ENCODE results near the gene SPX.

The SPX gene

GRCh38 chr12:21526053-21526452 is at the start of gene SPX:
SPX (plus strand) TSS chr12:21526296; CDS start chr12:21526473, 177 bp downstream.
- no peak for DNase-seq (ENCODE audit: low read depth in 2 of 2)

- no peak for DNase-seq (ENCODE audit: low read depth in 2 of 2)
Measured at GRCh38 chr12:21476949-21477348, 49.1 kb upstream of the SPX start.

GRCh38 chr12:21478756-21479455 is 47.2 kb upstream of the SPX start:
- no peak for DNase-seq (ENCODE audit: low read depth in 2 of 2)

- DNase-seq (ENCODE audit: low read depth in 2 of 2), result no peak
Measured at GRCh38 chr12:21483531-21483930, 42.6 kb upstream of the SPX start.

GRCh38 chr12:21485998-21486397 is 40.1 kb upstream of the SPX start:
- no peak for DNase-seq (ENCODE audit: low read depth in 2 of 2)

GRCh38 chr12:21499765-21500164 is 26.3 kb upstream of the SPX start:
- no peak for DNase-seq (ENCODE audit: low read depth in 2 of 2)

- no peak for DNase-seq (ENCODE audit: low read depth in 2 of 2)
Measured at GRCh38 chr12:21500786-21501257, 25.3 kb upstream of the SPX start.

GRCh38 chr12:21501258-21502163 is 24.6 kb upstream of the SPX start, which contains the start of the genes GOLT1B and RECQL:
GOLT1B (plus strand) TSS chr12:21501789; CDS start chr12:21501924, 135 bp downstream.
RECQL (minus strand) TSS chr12:21501635; CDS start chr12:21499570, 2,065 bp downstream.
- DNase-seq (ENCODE audit: low read depth in 2 of 2), result peak; percentile 81 to 90

GRCh38 chr12:21502164-21502496 is 24.0 kb upstream of the SPX start:
- DNase-seq (ENCODE audit: low read depth in 2 of 2), result peak; percentile 7 to 9

- DNase-seq (ENCODE audit: low read depth in 2 of 2), result no peak
Measured at GRCh38 chr12:21502872-21503271, 23.2 kb upstream of the SPX start.

- no peak for DNase-seq (ENCODE audit: low read depth in 2 of 2)
Measured at GRCh38 chr12:21505888-21506287, 20.2 kb upstream of the SPX start.

- no peak for DNase-seq (ENCODE audit: low read depth in 2 of 2)
Measured at GRCh38 chr12:21507849-21508248, 18.2 kb upstream of the SPX start.

GRCh38 chr12:21509768-21510167 is 16.3 kb upstream of the SPX start:
- DNase-seq (ENCODE audit: low read depth in 2 of 2), result no peak

- DNase-seq (ENCODE audit: low read depth in 2 of 2), result no peak
Measured at GRCh38 chr12:21516281-21516680, 9.8 kb upstream of the SPX start.

- DNase-seq (ENCODE audit: low read depth in 2 of 2), result no peak
Measured at GRCh38 chr12:21518451-21518850, 7.6 kb upstream of the SPX start.

- no peak for DNase-seq (ENCODE audit: low read depth in 2 of 2)
Measured at GRCh38 chr12:21521541-21521940, 4.6 kb upstream of the SPX start.

- DNase-seq (ENCODE audit: low read depth in 2 of 2), result no peak
Measured at GRCh38 chr12:21523148-21523547, 2.9 kb upstream of the SPX start.

GRCh38 chr12:21526721-21527345 is 737 bp downstream of the SPX start:
- no peak for DNase-seq (ENCODE audit: low read depth in 2 of 2)

GRCh38 chr12:21527451-21528180 is 1.5 kb downstream of the SPX start:
- DNase-seq (ENCODE audit: low read depth in 2 of 2), result peak in 1 of 2 donors; percentile 28

- no peak for DNase-seq (ENCODE audit: low read depth in 2 of 2)
Measured at GRCh38 chr12:21528953-21529352, 2.9 kb downstream of the SPX start.

GRCh38 chr12:21529456-21529855 is 3.4 kb downstream of the SPX start:
- DNase-seq (ENCODE audit: low read depth in 2 of 2), result no peak

Data from stimulated activated CD8-positive, alpha-beta memory T cell treated with anti-CD3 and anti-CD28 coated beads, Interleukin-7, amount 100 ng/mL, for 4 hours (primary cell).